ENCODE data around the gene FCHO1.
"Not testable (repeated sequence)": the region's sequence is repeated elsewhere in the genome, so short reads cannot be mapped to it uniquely, and the experiment has no call there.

Gene FCHO1

DNA sequence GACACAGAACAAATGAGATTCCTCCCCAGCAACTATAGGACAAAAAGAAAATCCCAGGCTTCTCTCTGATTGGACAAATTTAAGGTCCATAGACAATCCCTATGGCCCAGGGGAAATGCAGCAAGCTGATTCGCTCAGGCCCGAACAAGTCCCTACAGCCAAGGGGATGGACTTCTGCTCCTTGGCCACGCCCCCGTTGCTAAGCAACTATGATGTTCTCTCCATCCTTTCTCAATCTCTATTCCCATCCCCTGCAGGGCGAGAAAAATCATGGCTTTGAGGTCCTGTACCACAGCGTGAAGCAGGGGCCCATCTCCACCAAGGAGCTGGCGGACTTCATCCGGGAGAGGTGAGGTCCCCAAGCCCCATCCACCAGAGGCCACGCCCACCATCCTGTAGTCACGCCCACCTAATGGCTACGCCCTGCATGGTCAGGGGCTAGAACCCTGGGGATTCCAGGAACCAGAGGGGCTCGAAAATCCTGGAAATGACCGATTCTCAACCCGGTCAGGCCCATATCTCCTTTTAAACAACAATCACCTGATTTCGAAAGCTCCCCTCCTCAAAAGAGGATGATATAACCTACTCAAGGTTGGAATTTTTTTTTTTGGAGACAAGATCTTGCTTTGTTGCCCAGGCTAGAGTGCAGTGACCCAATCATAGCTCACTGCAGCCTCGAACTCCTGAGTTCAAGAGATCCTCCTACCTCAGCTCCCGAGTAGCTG lies 11.4 kb downstream of the FCHO1 start:
- DNase-seq (ENCODE audit: low read depth in 2 of 3, low spot score in 1 of 3), result no peak

GRCh38 chr19:17764348-17764747 lies 13.1 kb downstream of the FCHO1 start:
- DNase-seq (ENCODE audit: low read depth in 2 of 3, low spot score in 1 of 3), result no peak

- no peak for DNase-seq (ENCODE audit: low read depth in 2 of 3, low spot score in 1 of 3)
Observed at GRCh38 chr19:17765069-17765618, 13.9 kb downstream of the FCHO1 start.

DNA sequence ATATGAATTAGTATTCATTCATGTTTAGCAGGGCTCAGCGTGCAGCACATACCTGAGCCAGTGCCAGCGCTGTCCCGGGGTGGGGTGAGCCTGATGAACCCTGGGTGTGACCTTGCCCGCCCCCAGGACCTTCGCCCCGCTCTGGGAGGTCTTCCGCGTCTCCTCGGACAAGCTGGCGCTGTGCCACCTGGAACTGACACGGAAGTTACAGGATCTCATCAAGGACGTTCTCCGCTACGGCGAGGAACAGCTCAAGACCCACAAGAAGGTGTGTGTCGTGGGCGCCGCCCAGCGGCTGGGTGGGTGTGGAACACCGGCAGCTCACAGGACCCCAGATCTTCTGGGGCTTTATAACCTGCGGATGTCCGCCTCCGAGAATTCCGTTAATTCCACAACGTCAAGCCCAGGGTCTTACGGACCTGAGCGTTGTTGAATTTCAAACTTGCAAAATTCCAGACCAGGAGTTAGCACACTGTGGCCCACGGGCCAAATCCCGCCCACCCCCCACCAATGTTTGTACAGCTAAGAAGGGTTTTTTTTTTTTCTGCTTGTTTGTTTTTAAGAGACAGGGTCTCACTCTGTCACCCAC lies 15.4 kb downstream of the FCHO1 start:
- DNase-seq (ENCODE audit: low read depth in 2 of 3, low spot score in 1 of 3), result no peak

GRCh38 chr19:17767559-17767958 lies 16.3 kb downstream of the FCHO1 start:
- no peak for DNase-seq (ENCODE audit: low read depth in 2 of 3, low spot score in 1 of 3)

- DNase-seq (ENCODE audit: low read depth in 2 of 3, low spot score in 1 of 3), result no peak
Observed at GRCh38 chr19:17770613-17771012, 19.3 kb downstream of the FCHO1 start.

- DNase-seq (ENCODE audit: low read depth in 2 of 3, low spot score in 1 of 3), result no peak
Observed at GRCh38 chr19:17772172-17772571, 20.9 kb downstream of the FCHO1 start.

- DNase-seq (ENCODE audit: low read depth in 2 of 3, low spot score in 1 of 3), result peak in 1 of 3 donors; percentile 50
Observed at GRCh38 chr19:17775245-17775927, 24.1 kb downstream of the FCHO1 start.

GRCh38 chr19:17775991-17776803 lies 24.9 kb downstream of the FCHO1 start:
- DNase-seq (ENCODE audit: low read depth in 2 of 3, low spot score in 1 of 3), result no peak

DNA sequence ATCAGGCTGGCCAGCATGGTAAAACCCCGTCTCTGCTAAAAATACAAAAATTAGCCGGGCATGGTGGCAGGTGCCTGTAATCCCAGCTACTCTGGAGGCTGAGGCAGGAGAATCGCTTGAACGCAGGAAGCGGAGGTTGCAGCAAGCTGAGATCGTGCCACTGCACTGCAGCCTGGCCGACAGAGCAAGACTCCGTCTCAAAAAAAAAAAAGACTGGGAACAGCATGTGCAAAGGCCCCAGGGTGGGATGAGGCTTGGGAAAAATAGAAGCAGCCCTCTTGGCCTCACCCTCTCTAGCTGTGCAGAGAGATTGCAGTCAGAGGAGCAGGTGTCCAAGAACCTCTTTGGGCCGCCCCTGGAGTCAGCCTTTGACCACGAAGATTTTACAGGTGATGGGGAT lies 26.6 kb downstream of the FCHO1 start:
- not testable (repeated sequence) for DNase-seq (ENCODE audit: low read depth in 2 of 3, low spot score in 1 of 3)

GRCh38 chr19:17778251-17778967 lies 27.1 kb downstream of the FCHO1 start:
- DNase-seq (ENCODE audit: low read depth in 2 of 3, low spot score in 1 of 3), result peak; percentile 38 to 58 (median 54)

- no peak for DNase-seq (ENCODE audit: low read depth in 2 of 3, low spot score in 1 of 3)
Observed at GRCh38 chr19:17778968-17779929, 28.0 kb downstream of the FCHO1 start.

DNA sequence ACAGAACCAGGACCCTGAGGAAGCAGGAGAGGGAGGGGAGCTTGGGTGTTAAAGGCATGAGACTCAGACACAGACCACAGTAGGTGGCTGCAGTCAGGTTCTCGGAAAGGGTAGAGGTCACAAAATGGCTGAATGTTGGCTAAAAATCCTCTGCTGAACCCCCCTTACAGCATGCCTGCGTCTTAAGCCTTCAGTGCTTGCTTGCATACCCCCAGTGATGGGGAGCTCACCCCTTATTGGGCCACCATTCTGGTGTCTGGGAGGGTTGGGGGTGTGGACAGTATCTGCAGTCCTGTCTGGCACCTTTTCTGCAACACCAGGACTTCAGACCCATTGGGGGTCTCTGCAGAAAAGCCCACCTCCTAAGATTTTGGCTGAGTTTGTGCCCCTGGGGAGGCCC lies 29.5 kb downstream of the FCHO1 start:
- no peak for DNase-seq (ENCODE audit: low read depth in 2 of 3, low spot score in 1 of 3)

DNA sequence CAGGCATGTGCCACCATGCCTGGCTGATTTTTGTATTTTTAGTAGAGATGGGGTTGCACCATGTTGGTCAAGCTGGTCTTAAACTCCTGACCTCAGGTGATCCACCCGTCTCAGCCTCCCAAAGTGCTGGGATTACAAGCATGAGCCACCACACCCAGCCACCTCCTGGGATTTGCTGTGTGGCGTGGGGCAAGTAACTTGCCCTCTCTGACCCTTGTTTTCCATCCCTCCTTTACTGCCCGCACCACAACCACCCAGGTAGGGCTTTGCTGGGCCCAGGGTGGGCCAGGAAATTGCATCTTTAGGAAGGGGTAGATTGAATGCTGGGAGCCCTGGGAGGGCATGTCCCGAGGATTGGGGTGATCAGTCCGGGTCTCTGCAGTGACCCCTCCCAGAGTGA lies 32.4 kb downstream of the FCHO1 start:
- DNase-seq (ENCODE audit: low read depth in 2 of 3, low spot score in 1 of 3), result not testable (repeated sequence)

DNA sequence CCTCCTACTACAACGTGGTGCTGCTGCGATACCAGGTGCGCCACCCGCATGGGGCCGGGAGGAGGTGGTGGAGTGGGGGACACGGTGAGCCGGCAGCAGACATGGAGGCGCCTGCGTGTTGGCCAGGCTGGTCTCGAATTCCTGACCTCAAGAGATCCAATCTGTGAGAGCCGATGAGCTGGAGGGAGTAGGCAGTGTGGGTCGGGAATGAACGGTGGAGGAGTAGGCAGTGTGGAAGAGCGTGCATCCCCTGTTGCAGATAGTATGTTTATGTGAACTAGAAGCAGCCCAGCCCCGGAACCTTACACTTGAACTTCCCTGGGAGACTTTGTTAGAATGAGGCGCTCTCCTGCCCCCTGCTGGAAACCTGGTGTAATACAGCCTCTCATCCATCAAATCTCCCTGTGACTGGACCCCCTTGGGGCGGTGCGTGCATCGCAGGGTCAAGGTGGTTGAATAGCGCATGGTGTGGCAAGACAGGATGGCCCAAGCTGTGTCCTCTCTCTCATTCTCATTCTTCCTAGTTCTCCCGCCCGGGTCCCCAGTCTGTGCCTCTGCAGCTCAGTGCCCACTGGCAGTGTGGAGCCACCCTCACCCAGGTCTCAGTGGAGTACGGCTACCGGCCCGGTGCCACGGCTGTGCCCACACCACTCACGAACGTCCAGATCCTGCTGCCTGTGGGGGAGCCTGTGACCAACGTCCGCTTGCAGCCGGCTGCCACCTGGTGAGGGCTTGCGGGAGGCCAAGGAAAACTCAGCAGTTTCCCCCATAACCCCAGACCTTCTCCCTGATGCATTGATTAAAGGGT lies 33.1 kb downstream of the FCHO1 start:
- DNase-seq (ENCODE audit: low read depth in 2 of 3, low spot score in 1 of 3), result peak; percentile 48 to 80 (median 61)

DNA sequence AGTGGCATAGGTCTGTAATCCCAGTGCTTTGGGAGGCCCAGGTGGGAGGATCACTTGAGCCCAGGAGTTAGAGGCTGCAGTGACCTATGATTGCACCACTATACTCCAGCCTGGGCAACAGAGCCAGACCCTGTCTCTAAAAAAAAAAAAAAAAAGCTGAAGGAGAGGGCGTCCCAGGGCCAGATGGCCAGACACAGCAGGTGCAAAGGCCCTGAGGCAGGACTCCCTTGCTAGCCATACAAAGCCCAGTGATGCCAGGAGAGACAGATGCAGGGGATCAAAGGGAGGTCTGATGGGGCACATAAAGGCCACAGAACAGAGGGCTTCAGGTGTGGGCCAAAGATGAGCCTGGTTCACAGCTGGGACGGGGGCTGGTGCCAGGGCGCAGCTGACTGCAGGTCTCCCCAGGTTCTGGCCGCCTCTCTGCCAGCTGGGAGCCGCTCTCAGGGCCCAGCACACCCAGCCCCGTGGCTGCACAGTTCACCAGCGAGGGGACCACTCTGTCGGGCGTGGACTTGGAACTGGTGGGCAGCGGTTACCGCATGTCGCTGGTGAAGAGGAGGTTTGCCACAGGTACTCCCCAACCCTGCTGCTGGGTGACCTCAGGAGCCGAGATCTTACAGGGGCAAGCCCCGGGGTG lies 36.1 kb downstream of the FCHO1 start:
- no peak for DNase-seq (ENCODE audit: low read depth in 2 of 3, low spot score in 1 of 3)

GRCh38 chr19:17788632-17789031 lies 37.4 kb downstream of the FCHO1 start:
- no peak for DNase-seq (ENCODE audit: low read depth in 2 of 3, low spot score in 1 of 3)
